ENCODE results near the gene MAGI1.

DNA sequence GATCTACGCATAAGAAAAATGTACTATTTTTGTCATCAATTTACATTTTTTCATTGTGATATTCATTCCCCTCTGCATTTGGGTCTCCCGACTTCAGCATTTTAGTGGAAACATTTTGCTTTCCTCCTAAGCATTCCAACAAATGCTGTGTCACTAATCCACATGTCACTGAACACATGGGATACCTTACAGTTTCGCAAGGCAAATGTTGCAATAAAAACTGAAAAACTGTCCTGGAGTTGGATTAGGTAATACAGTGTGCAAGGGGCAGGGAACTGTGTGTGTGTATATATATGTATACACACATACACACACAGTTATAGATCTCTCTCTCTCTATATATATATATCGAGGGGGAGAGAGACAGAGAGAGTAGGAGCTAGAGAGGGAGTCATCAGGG lies 632.2 kb downstream of the MAGI1 start:
- TF ChIP-seq, protein P1, sequence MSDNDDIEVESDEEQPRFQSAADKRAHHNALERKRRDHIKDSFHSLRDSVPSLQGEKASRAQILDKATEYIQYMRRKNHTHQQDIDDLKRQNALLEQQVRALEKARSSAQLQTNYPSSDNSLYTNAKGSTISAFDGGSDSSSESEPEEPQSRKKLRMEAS (CRISPR knock-in tag; IDR thresholded peaks at IDR 0.05): no peak
- no peak for TF ChIP-seq ZNF121 (CRISPR knock-in tag; IDR thresholded peaks at IDR 0.05)
- TF ChIP-seq, protein P2, sequence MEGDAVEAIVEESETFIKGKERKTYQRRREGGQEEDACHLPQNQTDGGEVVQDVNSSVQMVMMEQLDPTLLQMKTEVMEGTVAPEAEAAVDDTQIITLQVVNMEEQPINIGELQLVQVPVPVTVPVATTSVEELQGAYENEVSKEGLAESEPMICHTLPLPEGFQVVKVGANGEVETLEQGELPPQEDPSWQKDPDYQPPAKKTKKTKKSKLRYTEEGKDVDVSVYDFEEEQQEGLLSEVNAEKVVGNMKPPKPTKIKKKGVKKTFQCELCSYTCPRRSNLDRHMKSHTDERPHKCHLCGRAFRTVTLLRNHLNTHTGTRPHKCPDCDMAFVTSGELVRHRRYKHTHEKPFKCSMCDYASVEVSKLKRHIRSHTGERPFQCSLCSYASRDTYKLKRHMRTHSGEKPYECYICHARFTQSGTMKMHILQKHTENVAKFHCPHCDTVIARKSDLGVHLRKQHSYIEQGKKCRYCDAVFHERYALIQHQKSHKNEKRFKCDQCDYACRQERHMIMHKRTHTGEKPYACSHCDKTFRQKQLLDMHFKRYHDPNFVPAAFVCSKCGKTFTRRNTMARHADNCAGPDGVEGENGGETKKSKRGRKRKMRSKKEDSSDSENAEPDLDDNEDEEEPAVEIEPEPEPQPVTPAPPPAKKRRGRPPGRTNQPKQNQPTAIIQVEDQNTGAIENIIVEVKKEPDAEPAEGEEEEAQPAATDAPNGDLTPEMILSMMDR (IDR thresholded peaks at IDR 0.05): no peak
- no peak for TF ChIP-seq ZBTB21 (CRISPR knock-in tag; IDR thresholded peaks at IDR 0.05; ENCODE audit: borderline replicate concordance)
- no peak for TF ChIP-seq ZNF263 (CRISPR knock-in tag; IDR thresholded peaks at IDR 0.05; ENCODE audit: low read depth)
- TF ChIP-seq, protein P3, sequence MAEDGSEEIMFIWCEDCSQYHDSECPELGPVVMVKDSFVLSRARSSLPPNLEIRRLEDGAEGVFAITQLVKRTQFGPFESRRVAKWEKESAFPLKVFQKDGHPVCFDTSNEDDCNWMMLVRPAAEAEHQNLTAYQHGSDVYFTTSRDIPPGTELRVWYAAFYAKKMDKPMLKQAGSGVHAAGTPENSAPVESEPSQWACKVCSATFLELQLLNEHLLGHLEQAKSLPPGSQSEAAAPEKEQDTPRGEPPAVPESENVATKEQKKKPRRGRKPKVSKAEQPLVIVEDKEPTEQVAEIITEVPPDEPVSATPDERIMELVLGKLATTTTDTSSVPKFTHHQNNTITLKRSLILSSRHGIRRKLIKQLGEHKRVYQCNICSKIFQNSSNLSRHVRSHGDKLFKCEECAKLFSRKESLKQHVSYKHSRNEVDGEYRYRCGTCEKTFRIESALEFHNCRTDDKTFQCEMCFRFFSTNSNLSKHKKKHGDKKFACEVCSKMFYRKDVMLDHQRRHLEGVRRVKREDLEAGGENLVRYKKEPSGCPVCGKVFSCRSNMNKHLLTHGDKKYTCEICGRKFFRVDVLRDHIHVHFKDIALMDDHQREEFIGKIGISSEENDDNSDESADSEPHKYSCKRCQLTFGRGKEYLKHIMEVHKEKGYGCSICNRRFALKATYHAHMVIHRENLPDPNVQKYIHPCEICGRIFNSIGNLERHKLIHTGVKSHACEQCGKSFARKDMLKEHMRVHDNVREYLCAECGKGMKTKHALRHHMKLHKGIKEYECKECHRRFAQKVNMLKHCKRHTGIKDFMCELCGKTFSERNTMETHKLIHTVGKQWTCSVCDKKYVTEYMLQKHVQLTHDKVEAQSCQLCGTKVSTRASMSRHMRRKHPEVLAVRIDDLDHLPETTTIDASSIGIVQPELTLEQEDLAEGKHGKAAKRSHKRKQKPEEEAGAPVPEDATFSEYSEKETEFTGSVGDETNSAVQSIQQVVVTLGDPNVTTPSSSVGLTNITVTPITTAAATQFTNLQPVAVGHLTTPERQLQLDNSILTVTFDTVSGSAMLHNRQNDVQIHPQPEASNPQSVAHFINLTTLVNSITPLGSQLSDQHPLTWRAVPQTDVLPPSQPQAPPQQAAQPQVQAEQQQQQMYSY (CRISPR knock-in tag; IDR thresholded peaks at IDR 0.05): no peak

All from WTC11 (cell line).